Measurements from ENCODE around the gene MLLT3.

Gene MLLT3

GRCh38 chr9:20650750-20651299 lies 28.5 kb upstream of the MLLT3 start:
- Histone ChIP-seq H3K9ac (ENCODE audit: low read depth in 1 of 2, low read length in 2 of 2) (no peak overlapping the region), H3K4me1 (ENCODE audit: control insufficient read depth in 2 of 2, insufficient read depth in 2 of 2, low read length in 2 of 2) (no peaks in the 10 kb centered on the region), H3K9me3 (ENCODE audit: control insufficient read depth in 2 of 2, low read length in 2 of 2) (no peaks in the 10 kb centered on the region), H3K4me3 (ENCODE audit: low read length in 2 of 2) (no peak overlapping the region), H3K27me3 (ENCODE audit: control insufficient read depth in 2 of 2, insufficient read depth in 2 of 2, low read length in 2 of 2) (no peaks in the 10 kb centered on the region), H3K27ac (ENCODE audit: low read depth in 2 of 2, low read length in 2 of 2) (no peak overlapping the region), H3K36me3 (ENCODE audit: control insufficient read depth in 2 of 2, insufficient read depth in 2 of 2, low read length in 2 of 2) (no peaks in the 10 kb centered on the region)

- H3K4me1 ChIP-seq (ENCODE audit: control insufficient read depth in 2 of 2, insufficient read depth in 2 of 2, low read length in 2 of 2) = no peaks in the 10 kb centered on the region
- H3K27me3 ChIP-seq (ENCODE audit: control insufficient read depth in 2 of 2, insufficient read depth in 2 of 2, low read length in 2 of 2) = no peaks in the 10 kb centered on the region
- H3K9ac ChIP-seq (ENCODE audit: low read depth in 1 of 2, low read length in 2 of 2) = no peak overlapping the region
- no peak overlapping the region for H3K27ac ChIP-seq (ENCODE audit: low read depth in 2 of 2, low read length in 2 of 2)
- no peaks in the 10 kb centered on the region for H3K36me3 ChIP-seq (ENCODE audit: control insufficient read depth in 2 of 2, insufficient read depth in 2 of 2, low read length in 2 of 2)
- H3K9me3 ChIP-seq (ENCODE audit: control insufficient read depth in 2 of 2, low read length in 2 of 2) = no peaks in the 10 kb centered on the region
- no peak overlapping the region for H3K4me3 ChIP-seq (ENCODE audit: low read length in 2 of 2)
Observed at GRCh38 chr9:20650313-20650712, 28.0 kb upstream of the MLLT3 start.

GRCh38 chr9:20649381-20649780 lies 27.1 kb upstream of the MLLT3 start:
- no peak overlapping the region for H3K27ac ChIP-seq (ENCODE audit: low read depth in 2 of 2, low read length in 2 of 2)
- H3K4me1 ChIP-seq (ENCODE audit: control insufficient read depth in 2 of 2, insufficient read depth in 2 of 2, low read length in 2 of 2) = no peaks in the 10 kb centered on the region
- H3K27me3 ChIP-seq (ENCODE audit: control insufficient read depth in 2 of 2, insufficient read depth in 2 of 2, low read length in 2 of 2) = no peaks in the 10 kb centered on the region
- no peak overlapping the region for H3K9ac ChIP-seq (ENCODE audit: low read depth in 1 of 2, low read length in 2 of 2)
- H3K9me3 ChIP-seq (ENCODE audit: control insufficient read depth in 2 of 2, low read length in 2 of 2) = no peaks in the 10 kb centered on the region
- H3K36me3 ChIP-seq (ENCODE audit: control insufficient read depth in 2 of 2, insufficient read depth in 2 of 2, low read length in 2 of 2) = no peaks in the 10 kb centered on the region
- H3K4me3 ChIP-seq (ENCODE audit: low read length in 2 of 2) = no peak overlapping the region

GRCh38 chr9:20646656-20647055 lies 24.4 kb upstream of the MLLT3 start:
- Histone ChIP-seq H3K9ac (ENCODE audit: low read depth in 1 of 2, low read length in 2 of 2) (no peak overlapping the region), H3K27ac (ENCODE audit: low read depth in 2 of 2, low read length in 2 of 2) (no peak overlapping the region), H3K36me3 (ENCODE audit: control insufficient read depth in 2 of 2, insufficient read depth in 2 of 2, low read length in 2 of 2) (no peaks in the 10 kb centered on the region), H3K9me3 (ENCODE audit: control insufficient read depth in 2 of 2, low read length in 2 of 2) (no peaks in the 10 kb centered on the region), H3K27me3 (ENCODE audit: control insufficient read depth in 2 of 2, insufficient read depth in 2 of 2, low read length in 2 of 2) (no peaks in the 10 kb centered on the region), H3K4me1 (ENCODE audit: control insufficient read depth in 2 of 2, insufficient read depth in 2 of 2, low read length in 2 of 2) (no peaks in the 10 kb centered on the region), H3K4me3 (ENCODE audit: low read length in 2 of 2) (no peak overlapping the region)

GRCh38 chr9:20643660-20644059 lies 21.4 kb upstream of the MLLT3 start:
- Histone ChIP-seq H3K36me3 (ENCODE audit: control insufficient read depth in 2 of 2, insufficient read depth in 2 of 2, low read length in 2 of 2) (no peaks in the 10 kb centered on the region), H3K27ac (ENCODE audit: low read depth in 2 of 2, low read length in 2 of 2) (no peak overlapping the region), H3K27me3 (ENCODE audit: control insufficient read depth in 2 of 2, insufficient read depth in 2 of 2, low read length in 2 of 2) (no peaks in the 10 kb centered on the region), H3K9me3 (ENCODE audit: control insufficient read depth in 2 of 2, low read length in 2 of 2) (no peaks in the 10 kb centered on the region), H3K9ac (ENCODE audit: low read depth in 1 of 2, low read length in 2 of 2) (no peak overlapping the region), H3K4me3 (ENCODE audit: low read length in 2 of 2) (no peak overlapping the region), H3K4me1 (ENCODE audit: control insufficient read depth in 2 of 2, insufficient read depth in 2 of 2, low read length in 2 of 2) (no peaks in the 10 kb centered on the region)

GRCh38 chr9:20642045-20642444 lies 19.7 kb upstream of the MLLT3 start:
- no peak overlapping the region for H3K4me3 ChIP-seq (ENCODE audit: low read length in 2 of 2)
- H3K9ac ChIP-seq (ENCODE audit: low read depth in 1 of 2, low read length in 2 of 2) = no peak overlapping the region
- H3K4me1 ChIP-seq (ENCODE audit: control insufficient read depth in 2 of 2, insufficient read depth in 2 of 2, low read length in 2 of 2) = no peaks in the 10 kb centered on the region
- H3K27me3 ChIP-seq (ENCODE audit: control insufficient read depth in 2 of 2, insufficient read depth in 2 of 2, low read length in 2 of 2) = no peaks in the 10 kb centered on the region
- no peaks in the 10 kb centered on the region for H3K36me3 ChIP-seq (ENCODE audit: control insufficient read depth in 2 of 2, insufficient read depth in 2 of 2, low read length in 2 of 2)
- H3K9me3 ChIP-seq (ENCODE audit: control insufficient read depth in 2 of 2, low read length in 2 of 2) = no peaks in the 10 kb centered on the region
- no peak overlapping the region for H3K27ac ChIP-seq (ENCODE audit: low read depth in 2 of 2, low read length in 2 of 2)

- Histone ChIP-seq H3K36me3 (ENCODE audit: control insufficient read depth in 2 of 2, insufficient read depth in 2 of 2, low read length in 2 of 2) (no peaks in the 10 kb centered on the region), H3K27me3 (ENCODE audit: control insufficient read depth in 2 of 2, insufficient read depth in 2 of 2, low read length in 2 of 2) (no peaks in the 10 kb centered on the region), H3K27ac (ENCODE audit: low read depth in 2 of 2, low read length in 2 of 2) (no peak overlapping the region), H3K4me1 (ENCODE audit: control insufficient read depth in 2 of 2, insufficient read depth in 2 of 2, low read length in 2 of 2) (no peaks in the 10 kb centered on the region), H3K9me3 (ENCODE audit: control insufficient read depth in 2 of 2, low read length in 2 of 2) (no peaks in the 10 kb centered on the region), H3K4me3 (ENCODE audit: low read length in 2 of 2) (no peak overlapping the region), H3K9ac (ENCODE audit: low read depth in 1 of 2, low read length in 2 of 2) (no peak overlapping the region)
Observed at GRCh38 chr9:20640331-20641187, 18.3 kb upstream of the MLLT3 start.

GRCh38 chr9:20636888-20637440 lies 14.7 kb upstream of the MLLT3 start:
- no peak overlapping the region for H3K27ac ChIP-seq (ENCODE audit: low read depth in 2 of 2, low read length in 2 of 2)
- no peak overlapping the region for H3K9ac ChIP-seq (ENCODE audit: low read depth in 1 of 2, low read length in 2 of 2)
- no peaks in the 10 kb centered on the region for H3K4me1 ChIP-seq (ENCODE audit: control insufficient read depth in 2 of 2, insufficient read depth in 2 of 2, low read length in 2 of 2)
- H3K4me3 ChIP-seq (ENCODE audit: low read length in 2 of 2) = no peak overlapping the region
- H3K27me3 ChIP-seq (ENCODE audit: control insufficient read depth in 2 of 2, insufficient read depth in 2 of 2, low read length in 2 of 2) = no peaks in the 10 kb centered on the region
- no peaks in the 10 kb centered on the region for H3K9me3 ChIP-seq (ENCODE audit: control insufficient read depth in 2 of 2, low read length in 2 of 2)
- no peaks in the 10 kb centered on the region for H3K36me3 ChIP-seq (ENCODE audit: control insufficient read depth in 2 of 2, insufficient read depth in 2 of 2, low read length in 2 of 2)

GRCh38 chr9:20634895-20635294 lies 12.6 kb upstream of the MLLT3 start:
- Histone ChIP-seq H3K4me3 (ENCODE audit: low read length in 2 of 2) (no peak overlapping the region), H3K9me3 (ENCODE audit: control insufficient read depth in 2 of 2, low read length in 2 of 2) (no peaks in the 10 kb centered on the region), H3K36me3 (ENCODE audit: control insufficient read depth in 2 of 2, insufficient read depth in 2 of 2, low read length in 2 of 2) (no peaks in the 10 kb centered on the region), H3K27me3 (ENCODE audit: control insufficient read depth in 2 of 2, insufficient read depth in 2 of 2, low read length in 2 of 2) (no peaks in the 10 kb centered on the region), H3K27ac (ENCODE audit: low read depth in 2 of 2, low read length in 2 of 2) (no peak overlapping the region), H3K9ac (ENCODE audit: low read depth in 1 of 2, low read length in 2 of 2) (no peak overlapping the region), H3K4me1 (ENCODE audit: control insufficient read depth in 2 of 2, insufficient read depth in 2 of 2, low read length in 2 of 2) (no peaks in the 10 kb centered on the region)

- Histone ChIP-seq H3K27ac (ENCODE audit: low read depth in 2 of 2, low read length in 2 of 2) (no peak overlapping the region), H3K9ac (ENCODE audit: low read depth in 1 of 2, low read length in 2 of 2) (no peak overlapping the region), H3K36me3 (ENCODE audit: control insufficient read depth in 2 of 2, insufficient read depth in 2 of 2, low read length in 2 of 2) (no peaks in the 10 kb centered on the region), H3K4me1 (ENCODE audit: control insufficient read depth in 2 of 2, insufficient read depth in 2 of 2, low read length in 2 of 2) (no peaks in the 10 kb centered on the region), H3K4me3 (ENCODE audit: low read length in 2 of 2) (no peak overlapping the region), H3K9me3 (ENCODE audit: control insufficient read depth in 2 of 2, low read length in 2 of 2) (no peaks in the 10 kb centered on the region), H3K27me3 (ENCODE audit: control insufficient read depth in 2 of 2, insufficient read depth in 2 of 2, low read length in 2 of 2) (no peaks in the 10 kb centered on the region)
Observed at GRCh38 chr9:20632705-20633104, 10.4 kb upstream of the MLLT3 start.

Data from mucosa of rectum (tissue), 2 donors.